Hepatocyte (in vitro differentiated cells): ENCODE data around the gene SERPINE2.

ENCODE experiments used
- EZH2 ChIP-seq: fragments of 200-600 bp; sonication (generic); IDR thresholded peaks from 2 replicates; pipeline ENCODE4 v1.6.1; 2016; ENCODE audit warnings: antibody characterized with exemption, mild to moderate bottlenecking, borderline replicate concordance
- EZH2phosphoT487 ChIP-seq: fragments of 200-600 bp; sonication (generic); IDR thresholded peaks from one replicate; pipeline ENCODE4 v1.6.1; 2018; ENCODE audit warnings: antibody characterized with exemption, mild to moderate bottlenecking, low read depth, moderate library complexity; ENCODE audit not compliant: unreplicated experiment, severe bottlenecking
- TF ChIP-seq, protein P1 (sequence below): fragments of 200-600 bp; sonication (generic); IDR thresholded peaks from 2 replicates; pipeline ENCODE4 v1.5.1; 2016; ENCODE audit warnings: antibody characterized with exemption, mild to moderate bottlenecking; ENCODE audit not compliant: poor library complexity

GRCh38 chr2:224055101-224055500 is 16.0 kb upstream of the SERPINE2 start:
- TF ChIP-seq, protein P1, sequence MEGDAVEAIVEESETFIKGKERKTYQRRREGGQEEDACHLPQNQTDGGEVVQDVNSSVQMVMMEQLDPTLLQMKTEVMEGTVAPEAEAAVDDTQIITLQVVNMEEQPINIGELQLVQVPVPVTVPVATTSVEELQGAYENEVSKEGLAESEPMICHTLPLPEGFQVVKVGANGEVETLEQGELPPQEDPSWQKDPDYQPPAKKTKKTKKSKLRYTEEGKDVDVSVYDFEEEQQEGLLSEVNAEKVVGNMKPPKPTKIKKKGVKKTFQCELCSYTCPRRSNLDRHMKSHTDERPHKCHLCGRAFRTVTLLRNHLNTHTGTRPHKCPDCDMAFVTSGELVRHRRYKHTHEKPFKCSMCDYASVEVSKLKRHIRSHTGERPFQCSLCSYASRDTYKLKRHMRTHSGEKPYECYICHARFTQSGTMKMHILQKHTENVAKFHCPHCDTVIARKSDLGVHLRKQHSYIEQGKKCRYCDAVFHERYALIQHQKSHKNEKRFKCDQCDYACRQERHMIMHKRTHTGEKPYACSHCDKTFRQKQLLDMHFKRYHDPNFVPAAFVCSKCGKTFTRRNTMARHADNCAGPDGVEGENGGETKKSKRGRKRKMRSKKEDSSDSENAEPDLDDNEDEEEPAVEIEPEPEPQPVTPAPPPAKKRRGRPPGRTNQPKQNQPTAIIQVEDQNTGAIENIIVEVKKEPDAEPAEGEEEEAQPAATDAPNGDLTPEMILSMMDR, result no peak
- TF ChIP-seq EZH2, result no peak
- TF ChIP-seq EZH2phosphoT487, result no peak
